ENCODE results near the gene ARHGAP30. TPM values are rescaled to one million over a fixed set of nuclear protein-coding genes. Genes with fewer than 3 reads are reported as not detected.
"Not testable (repeated sequence)": the region's sequence is repeated elsewhere in the genome, so short reads cannot be mapped to it uniquely, and the experiment has no call there.

ARHGAP30 gene, protein sequence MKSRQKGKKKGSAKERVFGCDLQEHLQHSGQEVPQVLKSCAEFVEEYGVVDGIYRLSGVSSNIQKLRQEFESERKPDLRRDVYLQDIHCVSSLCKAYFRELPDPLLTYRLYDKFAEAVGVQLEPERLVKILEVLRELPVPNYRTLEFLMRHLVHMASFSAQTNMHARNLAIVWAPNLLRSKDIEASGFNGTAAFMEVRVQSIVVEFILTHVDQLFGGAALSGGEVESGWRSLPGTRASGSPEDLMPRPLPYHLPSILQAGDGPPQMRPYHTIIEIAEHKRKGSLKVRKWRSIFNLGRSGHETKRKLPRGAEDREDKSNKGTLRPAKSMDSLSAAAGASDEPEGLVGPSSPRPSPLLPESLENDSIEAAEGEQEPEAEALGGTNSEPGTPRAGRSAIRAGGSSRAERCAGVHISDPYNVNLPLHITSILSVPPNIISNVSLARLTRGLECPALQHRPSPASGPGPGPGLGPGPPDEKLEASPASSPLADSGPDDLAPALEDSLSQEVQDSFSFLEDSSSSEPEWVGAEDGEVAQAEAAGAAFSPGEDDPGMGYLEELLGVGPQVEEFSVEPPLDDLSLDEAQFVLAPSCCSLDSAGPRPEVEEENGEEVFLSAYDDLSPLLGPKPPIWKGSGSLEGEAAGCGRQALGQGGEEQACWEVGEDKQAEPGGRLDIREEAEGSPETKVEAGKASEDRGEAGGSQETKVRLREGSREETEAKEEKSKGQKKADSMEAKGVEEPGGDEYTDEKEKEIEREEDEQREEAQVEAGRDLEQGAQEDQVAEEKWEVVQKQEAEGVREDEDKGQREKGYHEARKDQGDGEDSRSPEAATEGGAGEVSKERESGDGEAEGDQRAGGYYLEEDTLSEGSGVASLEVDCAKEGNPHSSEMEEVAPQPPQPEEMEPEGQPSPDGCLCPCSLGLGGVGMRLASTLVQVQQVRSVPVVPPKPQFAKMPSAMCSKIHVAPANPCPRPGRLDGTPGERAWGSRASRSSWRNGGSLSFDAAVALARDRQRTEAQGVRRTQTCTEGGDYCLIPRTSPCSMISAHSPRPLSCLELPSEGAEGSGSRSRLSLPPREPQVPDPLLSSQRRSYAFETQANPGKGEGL
- total RNA-seq (2014; rRNA removed; shearing (Covaris generic)) = not detected in 2 replicates
- 0.21 and 0.29 TPM in 2 replicates for polyA plus RNA-seq (2016; fragmentation: Nextera tagmentation; extraction: Ambion mirVana)

DNA sequence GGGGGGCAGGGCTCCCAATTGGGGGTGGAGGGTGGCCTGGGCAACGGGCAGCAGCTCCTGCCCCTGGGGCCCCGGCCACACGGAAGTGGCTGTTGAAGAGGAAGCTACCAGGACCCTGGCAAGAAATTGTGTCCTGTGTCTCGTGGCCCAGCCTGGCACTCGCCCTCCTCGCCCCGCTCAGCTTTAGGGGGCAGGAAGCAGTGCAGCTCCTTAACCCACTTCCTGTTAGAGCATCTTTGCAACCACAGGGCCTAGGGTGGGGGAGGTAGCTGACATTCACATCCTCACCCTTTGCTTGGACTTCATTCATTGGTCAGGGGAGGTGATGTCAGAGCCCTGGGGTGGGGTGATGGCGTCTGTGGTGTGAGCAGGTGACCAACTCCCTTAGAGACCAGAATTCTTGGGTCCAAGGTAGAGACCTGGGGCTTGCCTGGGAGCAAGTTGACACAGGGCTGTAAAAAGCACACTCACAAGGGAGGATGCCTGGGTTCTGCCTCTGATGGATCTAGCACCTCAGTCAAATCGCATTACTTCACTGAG is at the start of gene ARHGAP30:
TSS of gene ARHGAP30 (minus strand) at position 161 of the 540 bp plus-strand sequence. CDS start 267 bp downstream, outside the sequence.
- Histone ChIP-seq H3K27me3 (replicated peaks; ENCODE audit: insufficient read depth) (no peaks in the 10 kb centered on the region), H3K27ac (no peak within 1 kb of the TSS), H3K4me3 (no peak within 1 kb of the TSS), H3K4me1 (ENCODE audit: insufficient read depth) (no peaks in the 10 kb centered on the region), H3K9me2 (ENCODE audit: insufficient read depth) (no peaks in the 10 kb centered on the region), H3K4me2 (ENCODE audit: unreplicated experiment) (no peak within 1 kb of the TSS), H3K9me3 (ENCODE audit: low read depth) (no peaks in the 10 kb centered on the region), H3K79me2 (ENCODE audit: insufficient read depth) (no peaks in the 10 kb centered on the region), H4K20me1 (ENCODE audit: insufficient read depth) (no peaks in the 10 kb centered on the region), H2AFZ (no peak within 1 kb of the TSS), H3K36me3 (ENCODE audit: low read depth) (no peaks in the 10 kb centered on the region), H3K9ac (no peak within 1 kb of the TSS), H3F3A (ENCODE audit: insufficient read depth) (no peaks in the 10 kb centered on the region)
- in situ Hi-C loops (cut with MboI) = no loop called here
- no peak for DNase-seq
- TF ChIP-seq EZH2phosphoT487 (IDR thresholded peaks at IDR 0.05; ENCODE audit: insufficient read depth, low read depth) (no peak), EZH2 (IDR thresholded peaks at IDR 0.05; ENCODE audit: insufficient read depth, poor library complexity, severe bottlenecking) (no peak)
- 82 to 83% methylated on average over 9 of the region's 9 CpGs for WGBS, 2 experiments (ENCODE audit: low coverage in 1 of 2, low lambda C conversion rate in 2 of 2, missing lambda C conversion rate in 2 of 2)

DNA sequence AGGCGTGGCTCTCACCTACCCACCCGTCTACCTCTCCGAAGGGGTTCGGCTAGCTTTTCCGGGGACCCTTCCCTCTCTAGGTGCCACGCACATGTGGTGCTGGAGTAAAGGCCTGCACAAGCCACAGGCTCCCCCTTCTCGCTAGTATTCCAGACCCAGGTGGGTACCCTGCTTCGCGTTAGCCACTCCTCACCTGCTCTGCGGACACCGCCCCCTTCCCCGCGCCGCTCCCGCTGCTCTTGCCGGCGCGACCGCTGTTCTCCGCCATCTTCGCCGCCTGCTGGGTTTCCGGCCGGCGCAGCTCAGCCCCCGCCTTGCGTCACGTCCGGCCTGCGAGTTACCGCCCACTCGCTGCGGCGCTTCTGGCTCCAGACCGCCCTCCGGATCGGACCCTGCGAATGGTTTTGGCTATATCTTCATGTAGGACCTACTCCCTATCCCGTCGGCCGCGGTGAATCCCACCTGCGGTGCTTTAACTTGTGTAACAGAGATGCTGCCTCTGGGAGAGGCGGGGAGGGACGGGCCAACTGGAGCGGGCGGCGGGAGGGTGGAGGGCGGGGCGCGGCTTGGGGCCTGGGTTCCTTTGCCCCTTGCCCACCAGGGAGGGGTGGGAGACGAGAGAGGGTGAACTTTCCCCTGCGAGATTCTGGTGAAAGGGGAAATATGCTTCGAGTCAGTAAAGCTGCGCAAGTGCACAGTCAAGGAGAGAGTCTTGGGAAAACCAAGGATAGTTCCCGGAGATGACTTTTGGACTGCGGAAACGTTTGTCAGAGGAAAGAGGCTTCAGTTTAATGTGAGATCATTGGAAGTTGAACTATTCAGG is 48.3 kb upstream of the ARHGAP30 start, which contains the start of the genes NIT1 and PFDN2:
TSS of gene NIT1 (plus strand) at position 347 of the 823 bp plus-strand sequence. CDS start at position 419, 72 bp downstream.
TSS of gene PFDN2 (minus strand) at position 279 of the 823 bp plus-strand sequence. CDS start at position 268, 11 bp downstream.
- no peak for TF ChIP-seq EZH2 (IDR thresholded peaks at IDR 0.05; ENCODE audit: insufficient read depth, poor library complexity, severe bottlenecking)
- TF ChIP-seq EZH2phosphoT487 (IDR thresholded peaks at IDR 0.05; ENCODE audit: insufficient read depth, low read depth) = no peak
- H3K9me3 ChIP-seq (ENCODE audit: low read depth) = no peaks in the 10 kb centered on the region
- DNase-seq = peak; percentile 97
- H3K27me3 ChIP-seq (replicated peaks; ENCODE audit: insufficient read depth) = no peaks in the 10 kb centered on the region
- H3K4me3 ChIP-seq = peak within 1 kb of the TSS; percentile 97
- H3K79me2 ChIP-seq (ENCODE audit: insufficient read depth) = peaks cover 91% of the 10 kb centered on the region
- H3K9me2 ChIP-seq (ENCODE audit: insufficient read depth) = no peaks in the 10 kb centered on the region
- H3K27ac ChIP-seq = peak within 1 kb of the TSS; percentile 95
- 1% methylated on average over 49 to 58 of the region's 58 CpGs for WGBS, 2 experiments (ENCODE audit: low coverage in 1 of 2, low lambda C conversion rate in 2 of 2, missing lambda C conversion rate in 2 of 2)
- peak within 1 kb of the TSS; percentile 91 for H3K4me2 ChIP-seq (ENCODE audit: unreplicated experiment)
- in situ Hi-C loops (cut with MboI) = no loop called here
- H3K36me3 ChIP-seq (ENCODE audit: low read depth) = peaks cover 28% of the 10 kb centered on the region; the same call in 1 of the 2 replicates
- peak within 1 kb of the TSS; percentile 99 for H3K9ac ChIP-seq
- H3K4me1 ChIP-seq (ENCODE audit: insufficient read depth) = peaks cover 45% of the 10 kb centered on the region
- peak within 1 kb of the TSS; percentile 88 for H2AFZ ChIP-seq
- no peaks in the 10 kb centered on the region for H4K20me1 ChIP-seq (ENCODE audit: insufficient read depth)
- peaks cover 41% of the 10 kb centered on the region for H3F3A ChIP-seq (ENCODE audit: insufficient read depth)

DNA sequence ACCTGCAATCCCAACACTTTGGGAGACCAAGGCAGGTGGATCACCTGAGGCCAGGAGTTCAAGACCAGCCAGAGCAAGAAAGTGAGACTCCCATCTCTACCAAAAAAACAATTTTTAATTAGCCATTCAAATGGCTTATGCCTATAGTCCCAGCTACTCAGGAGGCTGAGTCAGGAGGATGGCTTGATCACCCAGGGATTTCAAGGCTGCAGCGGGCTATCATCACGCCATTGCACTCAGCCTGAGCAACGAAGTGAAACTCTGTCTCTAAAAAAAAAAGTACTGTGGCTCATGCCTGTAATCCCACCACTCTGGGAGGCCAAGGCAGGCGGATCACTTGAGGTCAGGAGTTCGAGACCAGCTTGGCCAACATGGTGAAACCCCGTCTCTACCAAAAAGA is 46.3 kb upstream of the ARHGAP30 start:
- H2AFZ ChIP-seq; in situ Hi-C loops (cut with MboI); DNase-seq; H4K20me1 ChIP-seq (ENCODE audit: insufficient read depth); H3K36me3 ChIP-seq (ENCODE audit: low read depth); H3K27me3 ChIP-seq (replicated peaks; ENCODE audit: insufficient read depth); H3K9me2 ChIP-seq (ENCODE audit: insufficient read depth); H3K9ac ChIP-seq; H3K9me3 ChIP-seq (ENCODE audit: low read depth); H3K4me3 ChIP-seq: not testable (repeated sequence)
- Histone ChIP-seq H3K27ac (peak overlapping the region; percentile 64), H3K4me1 (ENCODE audit: insufficient read depth) (peaks cover 45% of the 10 kb centered on the region), H3K4me2 (ENCODE audit: unreplicated experiment) (peak overlapping the region; percentile 37), H3K79me2 (ENCODE audit: insufficient read depth) (peaks cover 93% of the 10 kb centered on the region), H3F3A (ENCODE audit: insufficient read depth) (peaks cover 25% of the 10 kb centered on the region)
- 89 to 93% methylated on average over 6 of the region's 6 CpGs for WGBS, 2 experiments (ENCODE audit: low coverage in 1 of 2, low lambda C conversion rate in 2 of 2, missing lambda C conversion rate in 2 of 2)
